Measurements from ENCODE around the gene KRT75. TPM values are rescaled to one million over a fixed set of nuclear protein-coding genes. Genes with fewer than 3 reads are reported as not detected.

Gene KRT75
- total and polyA plus RNA-seq, 2 of the 13 experiments (the other 11 are each of a cell fraction or from before 2014, with no cell fraction given): not detected

DNA sequence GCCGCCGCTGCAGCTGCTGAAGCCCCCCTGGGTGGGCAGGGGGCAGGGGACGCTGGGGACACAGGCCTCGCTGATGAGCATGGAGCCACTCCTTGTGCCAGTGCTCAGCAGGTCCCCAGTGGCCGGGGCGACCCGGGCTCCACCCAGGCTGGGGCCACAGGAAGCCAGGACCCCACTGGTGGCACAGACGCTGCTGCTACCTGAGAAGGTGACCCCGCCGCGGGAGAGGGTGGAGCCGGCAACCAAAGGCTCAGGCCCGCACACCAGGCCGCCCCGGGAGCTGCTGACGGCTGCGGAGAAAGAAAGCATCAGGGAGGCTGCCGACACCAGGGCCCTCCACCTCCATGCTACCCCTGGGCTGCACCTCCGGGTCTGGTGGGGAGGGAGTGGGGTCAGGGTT is 56.1 kb downstream of the KRT75 start:
- no peak overlapping the region for H3K4me2 ChIP-seq (ENCODE audit: low read depth, low read length)
- intact Hi-C loops (cut with micrococcal nuclease; ENCODE audit: unreplicated experiment) (no loop called here), in situ Hi-C loops (cut with HindIII; ENCODE audit: extremely low pct_ligation_motif_present, low pct_unique_long_range_greater_than_20kb) (loop anchor here (25.0 kb wide), 1 partner anchor 609 kb away; no protein-coding TSS in a partner anchor)
- FAIRE-seq: no peak
- no peaks in the 10 kb centered on the region for H4K20me1 ChIP-seq (ENCODE audit: insufficient read depth, low read length)
- ChIA-PET CTCF (ENCODE audit: low intra/inter-chr PET ratio, low total read pairs) (no interaction called here), POLR2A (no interaction called here)
- no peak for DNase-seq (ENCODE audit: low spot score)
- TF ChIP-seq, protein P1, sequence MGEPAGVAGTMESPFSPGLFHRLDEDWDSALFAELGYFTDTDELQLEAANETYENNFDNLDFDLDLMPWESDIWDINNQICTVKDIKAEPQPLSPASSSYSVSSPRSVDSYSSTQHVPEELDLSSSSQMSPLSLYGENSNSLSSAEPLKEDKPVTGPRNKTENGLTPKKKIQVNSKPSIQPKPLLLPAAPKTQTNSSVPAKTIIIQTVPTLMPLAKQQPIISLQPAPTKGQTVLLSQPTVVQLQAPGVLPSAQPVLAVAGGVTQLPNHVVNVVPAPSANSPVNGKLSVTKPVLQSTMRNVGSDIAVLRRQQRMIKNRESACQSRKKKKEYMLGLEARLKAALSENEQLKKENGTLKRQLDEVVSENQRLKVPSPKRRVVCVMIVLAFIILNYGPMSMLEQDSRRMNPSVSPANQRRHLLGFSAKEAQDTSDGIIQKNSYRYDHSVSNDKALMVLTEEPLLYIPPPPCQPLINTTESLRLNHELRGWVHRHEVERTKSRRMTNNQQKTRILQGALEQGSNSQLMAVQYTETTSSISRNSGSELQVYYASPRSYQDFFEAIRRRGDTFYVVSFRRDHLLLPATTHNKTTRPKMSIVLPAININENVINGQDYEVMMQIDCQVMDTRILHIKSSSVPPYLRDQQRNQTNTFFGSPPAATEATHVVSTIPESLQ (CRISPR knock-in tag; conservative IDR thresholded peaks at IDR 0.05): no peak
- TF ChIP-seq, protein P2, sequence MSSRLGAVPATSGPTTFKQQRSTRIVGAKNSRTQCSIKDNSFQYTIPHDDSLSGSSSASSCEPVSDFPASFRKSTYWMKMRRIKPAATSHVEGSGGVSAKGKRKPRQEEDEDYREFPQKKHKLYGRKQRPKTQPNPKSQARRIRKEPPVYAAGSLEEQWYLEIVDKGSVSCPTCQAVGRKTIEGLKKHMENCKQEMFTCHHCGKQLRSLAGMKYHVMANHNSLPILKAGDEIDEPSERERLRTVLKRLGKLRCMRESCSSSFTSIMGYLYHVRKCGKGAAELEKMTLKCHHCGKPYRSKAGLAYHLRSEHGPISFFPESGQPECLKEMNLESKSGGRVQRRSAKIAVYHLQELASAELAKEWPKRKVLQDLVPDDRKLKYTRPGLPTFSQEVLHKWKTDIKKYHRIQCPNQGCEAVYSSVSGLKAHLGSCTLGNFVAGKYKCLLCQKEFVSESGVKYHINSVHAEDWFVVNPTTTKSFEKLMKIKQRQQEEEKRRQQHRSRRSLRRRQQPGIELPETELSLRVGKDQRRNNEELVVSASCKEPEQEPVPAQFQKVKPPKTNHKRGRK (CRISPR knock-in tag; IDR thresholded peaks at IDR 0.05): no peak
- TF ChIP-seq MIXL1 (CRISPR knock-in tag; IDR thresholded peaks at IDR 0.05): no peak
- no peak for TF ChIP-seq ZNF761 (CRISPR knock-in tag; conservative IDR thresholded peaks at IDR 0.05)
- TF ChIP-seq ZNF678 (CRISPR knock-in tag; IDR thresholded peaks at IDR 0.05): no peak
- no peak for TF ChIP-seq NFKB2 (CRISPR knock-in tag; IDR thresholded peaks at IDR 0.05; ENCODE audit: borderline replicate concordance)
- no peak for TF ChIP-seq ZNF329 (CRISPR knock-in tag; IDR thresholded peaks at IDR 0.05; ENCODE audit: low read depth)
- no peak for TF ChIP-seq NFATC3 (CRISPR knock-in tag; IDR thresholded peaks at IDR 0.05)
- TF ChIP-seq MAF1 (CRISPR knock-in tag; IDR thresholded peaks at IDR 0.05; ENCODE audit: borderline replicate concordance): no peak
- TF ChIP-seq ZNF382 (CRISPR knock-in tag; IDR thresholded peaks at IDR 0.05; ENCODE audit: borderline replicate concordance): no peak
- no peak for TF ChIP-seq CBFB (CRISPR knock-in tag; IDR thresholded peaks at IDR 0.05)
- TF ChIP-seq ELF4 (CRISPR knock-in tag; IDR thresholded peaks at IDR 0.05; ENCODE audit: borderline replicate concordance): no peak
- no peak for TF ChIP-seq CREB1 (IDR thresholded peaks at IDR 0.05)
- TF ChIP-seq CREB1 (CRISPR knock-in tag; IDR thresholded peaks at IDR 0.05): no peak
- TF ChIP-seq ZSCAN31 (CRISPR knock-in tag; IDR thresholded peaks at IDR 0.05; ENCODE audit: low read depth): no peak
- TF ChIP-seq, protein P3, sequence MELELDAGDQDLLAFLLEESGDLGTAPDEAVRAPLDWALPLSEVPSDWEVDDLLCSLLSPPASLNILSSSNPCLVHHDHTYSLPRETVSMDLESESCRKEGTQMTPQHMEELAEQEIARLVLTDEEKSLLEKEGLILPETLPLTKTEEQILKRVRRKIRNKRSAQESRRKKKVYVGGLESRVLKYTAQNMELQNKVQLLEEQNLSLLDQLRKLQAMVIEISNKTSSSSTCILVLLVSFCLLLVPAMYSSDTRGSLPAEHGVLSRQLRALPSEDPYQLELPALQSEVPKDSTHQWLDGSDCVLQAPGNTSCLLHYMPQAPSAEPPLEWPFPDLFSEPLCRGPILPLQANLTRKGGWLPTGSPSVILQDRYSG (CRISPR knock-in tag; IDR thresholded peaks at IDR 0.05): no peak
- TF ChIP-seq, protein P4, sequence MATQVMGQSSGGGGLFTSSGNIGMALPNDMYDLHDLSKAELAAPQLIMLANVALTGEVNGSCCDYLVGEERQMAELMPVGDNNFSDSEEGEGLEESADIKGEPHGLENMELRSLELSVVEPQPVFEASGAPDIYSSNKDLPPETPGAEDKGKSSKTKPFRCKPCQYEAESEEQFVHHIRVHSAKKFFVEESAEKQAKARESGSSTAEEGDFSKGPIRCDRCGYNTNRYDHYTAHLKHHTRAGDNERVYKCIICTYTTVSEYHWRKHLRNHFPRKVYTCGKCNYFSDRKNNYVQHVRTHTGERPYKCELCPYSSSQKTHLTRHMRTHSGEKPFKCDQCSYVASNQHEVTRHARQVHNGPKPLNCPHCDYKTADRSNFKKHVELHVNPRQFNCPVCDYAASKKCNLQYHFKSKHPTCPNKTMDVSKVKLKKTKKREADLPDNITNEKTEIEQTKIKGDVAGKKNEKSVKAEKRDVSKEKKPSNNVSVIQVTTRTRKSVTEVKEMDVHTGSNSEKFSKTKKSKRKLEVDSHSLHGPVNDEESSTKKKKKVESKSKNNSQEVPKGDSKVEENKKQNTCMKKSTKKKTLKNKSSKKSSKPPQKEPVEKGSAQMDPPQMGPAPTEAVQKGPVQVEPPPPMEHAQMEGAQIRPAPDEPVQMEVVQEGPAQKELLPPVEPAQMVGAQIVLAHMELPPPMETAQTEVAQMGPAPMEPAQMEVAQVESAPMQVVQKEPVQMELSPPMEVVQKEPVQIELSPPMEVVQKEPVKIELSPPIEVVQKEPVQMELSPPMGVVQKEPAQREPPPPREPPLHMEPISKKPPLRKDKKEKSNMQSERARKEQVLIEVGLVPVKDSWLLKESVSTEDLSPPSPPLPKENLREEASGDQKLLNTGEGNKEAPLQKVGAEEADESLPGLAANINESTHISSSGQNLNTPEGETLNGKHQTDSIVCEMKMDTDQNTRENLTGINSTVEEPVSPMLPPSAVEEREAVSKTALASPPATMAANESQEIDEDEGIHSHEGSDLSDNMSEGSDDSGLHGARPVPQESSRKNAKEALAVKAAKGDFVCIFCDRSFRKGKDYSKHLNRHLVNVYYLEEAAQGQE (IDR thresholded peaks at IDR 0.05; ENCODE audit: borderline replicate concordance in 1 of 2, low read depth in 1 of 2, low read length in 2 of 2): no peak
- ATAC-seq: no peak
- no peak overlapping the region for H2AFZ ChIP-seq (ENCODE audit: low read length)
- WGBS (ENCODE audit: low lambda C conversion rate): no CpG with 5 or more reads among the region's 19 CpGs
- no peak overlapping the region for H3K9ac ChIP-seq (ENCODE audit: insufficient read depth, low read depth, low read length)
- H3K27ac ChIP-seq (ENCODE audit: extremely low read length, insufficient read depth, low read length): no peak overlapping the region
- H3K36me3 ChIP-seq (replicated peaks in 1 of 2; ENCODE audit: control insufficient read depth in 1 of 2, insufficient read depth in 2 of 2, low read length in 2 of 2): no peaks in the 10 kb centered on the region
- H3K4me1 ChIP-seq (ENCODE audit: insufficient read depth, low read length): no peaks in the 10 kb centered on the region
- H3K79me2 ChIP-seq (ENCODE audit: insufficient read depth, low read length): no peaks in the 10 kb centered on the region
- no TSS peak for BruUV-seq (replicated peaks)
- H3K9me3 ChIP-seq (ENCODE audit: low read length): no peaks in the 10 kb centered on the region
- peaks cover 6 to 15% of the 10 kb centered on the region in 2 experiments; a peak in 3 of 5 replicates for H3K27me3 ChIP-seq (ENCODE audit: control insufficient read depth in 1 of 2, insufficient read depth in 2 of 2, low read length in 2 of 2)
- no peak overlapping the region for H3K4me3 ChIP-seq (replicated peaks in 1 of 3; ENCODE audit: insufficient read depth in 1 of 3, low read depth in 2 of 3, low read length in 3 of 3)
